T follicular helper cell (primary cell): ENCODE measurements around the gene MTFR2.
A peak's percentile ranks its signal among the peaks of the same experiment; 100 is the strongest.
"Not testable (repeated sequence)": the region's sequence is repeated elsewhere in the genome, so short reads cannot be mapped to it uniquely, and the experiment has no call there.

Source experiments
- DNase-seq: peaks from one replicate; pipeline ENCODE4 v3.0.0-alpha.2; 2020; ENCODE audit warnings: low read depth

Gene MTFR2

GRCh38 chr6:136235233-136235564 lies 14.9 kb downstream of the MTFR2 start:
- DNase-seq = no peak

GRCh38 chr6:136232701-136233100 lies 17.4 kb downstream of the MTFR2 start:
- DNase-seq = no peak

GRCh38 chr6:136230219-136230853 lies 19.8 kb downstream of the MTFR2 start:
- no peak for DNase-seq

- DNase-seq = no peak
Observed at GRCh38 chr6:136228814-136229213, 21.3 kb downstream of the MTFR2 start.

- DNase-seq = no peak
Observed at GRCh38 chr6:136226674-136227377, 23.3 kb downstream of the MTFR2 start.

- peak; percentile 23 for DNase-seq
Observed at GRCh38 chr6:136226027-136226673, 24.0 kb downstream of the MTFR2 start.

GRCh38 chr6:136225496-136225895 lies 24.6 kb downstream of the MTFR2 start:
- DNase-seq = no peak

- not testable (repeated sequence) for DNase-seq
Observed at GRCh38 chr6:136224974-136225373, 25.1 kb downstream of the MTFR2 start.

GRCh38 chr6:136216503-136217401 lies 33.4 kb downstream of the MTFR2 start:
- no peak for DNase-seq

- no peak for DNase-seq
Observed at GRCh38 chr6:136213853-136214252, 36.3 kb downstream of the MTFR2 start.

GRCh38 chr6:136213012-136213539 lies 37.0 kb downstream of the MTFR2 start:
- no peak for DNase-seq

- DNase-seq = no peak
Observed at GRCh38 chr6:136212608-136213007, 37.5 kb downstream of the MTFR2 start.

- no peak for DNase-seq
Observed at GRCh38 chr6:136210398-136211165, 39.5 kb downstream of the MTFR2 start.

GRCh38 chr6:136209496-136209895 lies 40.6 kb downstream of the MTFR2 start:
- no peak for DNase-seq

- DNase-seq = no peak
Observed at GRCh38 chr6:136208783-136209182, 41.3 kb downstream of the MTFR2 start.

GRCh38 chr6:136201732-136202131 lies 48.4 kb downstream of the MTFR2 start:
- no peak for DNase-seq

GRCh38 chr6:136192902-136193301 lies 57.2 kb downstream of the MTFR2 start:
- DNase-seq = no peak

- no peak for DNase-seq
Observed at GRCh38 chr6:136191606-136192312, 58.4 kb downstream of the MTFR2 start.

- DNase-seq = no peak
Observed at GRCh38 chr6:136189104-136189503, 61.0 kb downstream of the MTFR2 start.

GRCh38 chr6:136188486-136188885 lies 61.6 kb downstream of the MTFR2 start:
- no peak for DNase-seq

- no peak for DNase-seq
Observed at GRCh38 chr6:136186363-136186762, 63.7 kb downstream of the MTFR2 start.
